HepG2 (cell line): Measurements from ENCODE around the gene ASAP2. TPM values are rescaled to one million over a fixed set of nuclear protein-coding genes. Genes with fewer than 3 reads are reported as not detected.

Experiments used
- GATAD1 ChIP-seq: IDR thresholded peaks from 2 replicates; pipeline ENCODE4 v1.6.1; 2016; ENCODE audit warnings: missing genetic modification reagents, missing compliant biosample characterization
- HNRNPLL ChIP-seq: fragments of 200-400 bp; formaldehyde crosslinking; IDR thresholded peaks from 2 replicates; pipeline ENCODE4 v1.6.1; 2017; ENCODE audit warnings: mild to moderate bottlenecking, low read depth, low read length; ENCODE audit not compliant: poor library complexity, severe bottlenecking
- KLF16 ChIP-seq, 2 experiments: sonication (generic) in 1 of 2; formaldehyde crosslinking in 1 of 2; IDR thresholded peaks; 2 replicates each; pipeline versions ENCODE4 v1.6.1 to v1.8.0; 2016 to 2023; ENCODE audit warnings: missing genetic modification reagents in 2 of 2, missing compliant biosample characterization in 1 of 2
- RBM39 ChIP-seq: fragments of 200-400 bp; formaldehyde crosslinking; IDR thresholded peaks from one replicate; pipeline ENCODE4 v1.6.1; 2018; ENCODE audit warnings: antibody characterized with exemption, mild to moderate bottlenecking, low read depth, low read length; ENCODE audit not compliant: poor library complexity, severe bottlenecking
- ZMYM3 ChIP-seq: sonication (generic); formaldehyde crosslinking; IDR thresholded peaks from 2 replicates; pipeline ENCODE4 v1.5.1; 2020; ENCODE audit warnings: mild to moderate bottlenecking, missing genetic modification reagents
- ZNF768 ChIP-seq: sonication (generic); formaldehyde crosslinking; IDR thresholded peaks from 2 replicates; pipeline ENCODE4 v1.4.0; 2020; ENCODE audit warnings: missing genetic modification reagents
- polyA plus RNA-seq, 8 experiments: library from polyadenylated mRNA; depleted of rRNA in 3 of 8; stranded (reverse) in 7 of 8; unstranded in 1 of 8; fragments of >200 nt; fragmentation: Illumina TruSeq in 4 of 8; extraction: Trizol in 4 of 8; gene quantifications; 2 replicates each; pipeline versions ENCODE4 v1.2.1 to v1.2.3, GENCODE V29; 2011 to 2016; ENCODE audit warnings: low read depth in 4 of 8, missing spikeins in 1 of 8, mixed read lengths in 1 of 8; ENCODE audit not compliant: insufficient read depth in 1 of 8
- total RNA-seq, 5 experiments: library from RNA; depleted of rRNA; stranded (reverse); fragments of >200 nt; fragmentation: Illumina TruSeq; extraction: Trizol; gene quantifications; 2 replicates each; pipeline ENCODE4 v1.2.3, GENCODE V29; 2016; ENCODE audit warnings: low read depth in 1 of 5
- TF ChIP-seq, protein P1 (sequence below): sonication (generic); formaldehyde crosslinking; IDR thresholded peaks from 2 replicates; pipeline ENCODE4 v1.4.0; 2020; ENCODE audit warnings: missing genetic modification reagents
- TF ChIP-seq, protein P2 (sequence below): sonication (generic); formaldehyde crosslinking; IDR thresholded peaks from 2 replicates; pipeline ENCODE4 v1.4.0; 2020; ENCODE audit warnings: missing genetic modification reagents, borderline replicate concordance
- TF ChIP-seq, protein P3 (sequence below): sonication (generic); formaldehyde crosslinking; IDR thresholded peaks from 2 replicates; pipeline ENCODE4 v1.5.0; 2020; ENCODE audit warnings: mild to moderate bottlenecking, missing genetic modification reagents, borderline replicate concordance
- TF ChIP-seq, protein P4 (sequence below): IDR thresholded peaks from 2 replicates; pipeline ENCODE4 v1.6.1; 2012; ENCODE audit warnings: low read length, improper control_type of control experiment
- TF ChIP-seq, protein P5 (sequence below): sonication (generic); formaldehyde crosslinking; conservative IDR thresholded peaks from 2 replicates; pipeline ENCODE4 v1.8.0; 2022; ENCODE audit warnings: low read depth, missing genetic modification reagents

The ASAP2 gene
- total and polyA plus RNA-seq, 2 of the 13 experiments (the other 11 are each of a cell fraction or from before 2014, with no cell fraction given), result 7.3 to 22.3 TPM

DNA sequence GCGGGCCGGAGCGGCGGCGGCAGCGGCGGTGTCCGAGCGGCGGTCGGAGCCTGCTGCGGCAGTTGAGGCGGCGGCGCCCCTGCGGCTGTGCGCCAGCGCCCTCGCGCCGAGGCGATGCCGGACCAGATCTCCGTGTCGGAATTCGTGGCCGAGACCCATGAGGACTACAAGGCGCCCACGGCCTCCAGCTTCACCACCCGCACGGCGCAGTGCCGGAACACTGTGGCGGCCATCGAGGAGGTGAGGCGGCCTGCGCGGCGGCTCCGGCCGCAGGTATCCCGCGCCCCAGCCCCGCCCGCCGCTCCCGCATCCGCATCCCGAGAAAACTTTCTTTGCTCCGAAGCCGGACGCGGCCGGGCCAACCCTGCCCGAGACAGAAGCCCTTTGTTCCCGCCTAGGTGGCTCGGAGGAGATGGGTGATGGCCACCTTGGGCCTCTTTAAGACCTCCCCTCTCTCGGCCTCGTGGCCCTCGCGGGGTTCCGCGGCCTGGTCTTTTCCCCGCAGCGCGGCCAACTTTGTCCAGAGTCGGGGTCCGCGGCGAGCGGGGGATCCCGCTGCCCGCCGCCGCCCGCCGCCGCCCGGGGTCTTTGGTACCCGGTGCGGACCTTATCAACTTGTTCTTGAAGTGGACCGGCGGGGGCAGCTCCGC is 504 bp downstream of the ASAP2 start (continued):
- TF ChIP-seq, protein P1, sequence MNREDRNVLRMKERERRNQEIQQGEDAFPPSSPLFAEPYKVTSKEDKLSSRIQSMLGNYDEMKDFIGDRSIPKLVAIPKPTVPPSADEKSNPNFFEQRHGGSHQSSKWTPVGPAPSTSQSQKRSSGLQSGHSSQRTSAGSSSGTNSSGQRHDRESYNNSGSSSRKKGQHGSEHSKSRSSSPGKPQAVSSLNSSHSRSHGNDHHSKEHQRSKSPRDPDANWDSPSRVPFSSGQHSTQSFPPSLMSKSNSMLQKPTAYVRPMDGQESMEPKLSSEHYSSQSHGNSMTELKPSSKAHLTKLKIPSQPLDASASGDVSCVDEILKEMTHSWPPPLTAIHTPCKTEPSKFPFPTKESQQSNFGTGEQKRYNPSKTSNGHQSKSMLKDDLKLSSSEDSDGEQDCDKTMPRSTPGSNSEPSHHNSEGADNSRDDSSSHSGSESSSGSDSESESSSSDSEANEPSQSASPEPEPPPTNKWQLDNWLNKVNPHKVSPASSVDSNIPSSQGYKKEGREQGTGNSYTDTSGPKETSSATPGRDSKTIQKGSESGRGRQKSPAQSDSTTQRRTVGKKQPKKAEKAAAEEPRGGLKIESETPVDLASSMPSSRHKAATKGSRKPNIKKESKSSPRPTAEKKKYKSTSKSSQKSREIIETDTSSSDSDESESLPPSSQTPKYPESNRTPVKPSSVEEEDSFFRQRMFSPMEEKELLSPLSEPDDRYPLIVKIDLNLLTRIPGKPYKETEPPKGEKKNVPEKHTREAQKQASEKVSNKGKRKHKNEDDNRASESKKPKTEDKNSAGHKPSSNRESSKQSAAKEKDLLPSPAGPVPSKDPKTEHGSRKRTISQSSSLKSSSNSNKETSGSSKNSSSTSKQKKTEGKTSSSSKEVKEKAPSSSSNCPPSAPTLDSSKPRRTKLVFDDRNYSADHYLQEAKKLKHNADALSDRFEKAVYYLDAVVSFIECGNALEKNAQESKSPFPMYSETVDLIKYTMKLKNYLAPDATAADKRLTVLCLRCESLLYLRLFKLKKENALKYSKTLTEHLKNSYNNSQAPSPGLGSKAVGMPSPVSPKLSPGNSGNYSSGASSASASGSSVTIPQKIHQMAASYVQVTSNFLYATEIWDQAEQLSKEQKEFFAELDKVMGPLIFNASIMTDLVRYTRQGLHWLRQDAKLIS (CRISPR knock-in tag), result 0 out of 2 replicates have a peak, but pooled peaks have one; percentile 4
- TF ChIP-seq, protein P2, sequence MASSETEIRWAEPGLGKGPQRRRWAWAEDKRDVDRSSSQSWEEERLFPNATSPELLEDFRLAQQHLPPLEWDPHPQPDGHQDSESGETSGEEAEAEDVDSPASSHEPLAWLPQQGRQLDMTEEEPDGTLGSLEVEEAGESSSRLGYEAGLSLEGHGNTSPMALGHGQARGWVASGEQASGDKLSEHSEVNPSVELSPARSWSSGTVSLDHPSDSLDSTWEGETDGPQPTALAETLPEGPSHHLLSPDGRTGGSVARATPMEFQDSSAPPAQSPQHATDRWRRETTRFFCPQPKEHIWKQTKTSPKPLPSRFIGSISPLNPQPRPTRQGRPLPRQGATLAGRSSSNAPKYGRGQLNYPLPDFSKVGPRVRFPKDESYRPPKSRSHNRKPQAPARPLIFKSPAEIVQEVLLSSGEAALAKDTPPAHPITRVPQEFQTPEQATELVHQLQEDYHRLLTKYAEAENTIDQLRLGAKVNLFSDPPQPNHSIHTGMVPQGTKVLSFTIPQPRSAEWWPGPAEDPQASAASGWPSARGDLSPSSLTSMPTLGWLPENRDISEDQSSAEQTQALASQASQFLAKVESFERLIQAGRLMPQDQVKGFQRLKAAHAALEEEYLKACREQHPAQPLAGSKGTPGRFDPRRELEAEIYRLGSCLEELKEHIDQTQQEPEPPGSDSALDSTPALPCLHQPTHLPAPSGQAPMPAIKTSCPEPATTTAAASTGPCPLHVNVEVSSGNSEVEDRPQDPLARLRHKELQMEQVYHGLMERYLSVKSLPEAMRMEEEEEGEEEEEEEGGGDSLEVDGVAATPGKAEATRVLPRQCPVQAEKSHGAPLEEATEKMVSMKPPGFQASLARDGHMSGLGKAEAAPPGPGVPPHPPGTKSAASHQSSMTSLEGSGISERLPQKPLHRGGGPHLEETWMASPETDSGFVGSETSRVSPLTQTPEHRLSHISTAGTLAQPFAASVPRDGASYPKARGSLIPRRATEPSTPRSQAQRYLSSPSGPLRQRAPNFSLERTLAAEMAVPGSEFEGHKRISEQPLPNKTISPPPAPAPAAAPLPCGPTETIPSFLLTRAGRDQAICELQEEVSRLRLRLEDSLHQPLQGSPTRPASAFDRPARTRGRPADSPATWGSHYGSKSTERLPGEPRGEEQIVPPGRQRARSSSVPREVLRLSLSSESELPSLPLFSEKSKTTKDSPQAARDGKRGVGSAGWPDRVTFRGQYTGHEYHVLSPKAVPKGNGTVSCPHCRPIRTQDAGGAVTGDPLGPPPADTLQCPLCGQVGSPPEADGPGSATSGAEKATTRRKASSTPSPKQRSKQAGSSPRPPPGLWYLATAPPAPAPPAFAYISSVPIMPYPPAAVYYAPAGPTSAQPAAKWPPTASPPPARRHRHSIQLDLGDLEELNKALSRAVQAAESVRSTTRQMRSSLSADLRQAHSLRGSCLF, result no peak
- no peak for TF ChIP-seq RBM39
- no peak for TF ChIP-seq GATAD1 (CRISPR knock-in tag)
- TF ChIP-seq, protein P3, sequence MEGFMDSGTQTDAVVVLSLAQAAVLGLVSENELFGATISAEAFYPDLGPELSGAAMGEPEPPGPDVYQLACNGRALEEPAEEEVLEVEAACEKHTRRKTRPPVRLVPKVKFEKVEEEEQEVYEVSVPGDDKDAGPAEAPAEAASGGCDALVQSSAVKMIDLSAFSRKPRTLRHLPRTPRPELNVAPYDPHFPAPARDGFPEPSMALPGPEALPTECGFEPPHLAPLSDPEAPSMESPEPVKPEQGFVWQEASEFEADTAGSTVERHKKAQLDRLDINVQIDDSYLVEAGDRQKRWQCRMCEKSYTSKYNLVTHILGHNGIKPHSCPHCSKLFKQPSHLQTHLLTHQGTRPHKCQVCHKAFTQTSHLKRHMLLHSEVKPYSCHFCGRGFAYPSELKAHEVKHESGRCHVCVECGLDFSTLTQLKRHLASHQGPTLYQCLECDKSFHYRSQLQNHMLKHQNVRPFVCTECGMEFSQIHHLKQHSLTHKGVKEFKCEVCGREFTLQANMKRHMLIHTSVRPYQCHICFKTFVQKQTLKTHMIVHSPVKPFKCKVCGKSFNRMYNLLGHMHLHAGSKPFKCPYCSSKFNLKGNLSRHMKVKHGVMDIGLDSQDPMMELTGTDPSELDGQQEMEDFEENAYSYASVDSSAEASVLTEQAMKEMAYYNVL (CRISPR knock-in tag), result 0 out of 2 replicates have a peak, but pooled peaks have one; percentile 18
- TF ChIP-seq, protein P4, sequence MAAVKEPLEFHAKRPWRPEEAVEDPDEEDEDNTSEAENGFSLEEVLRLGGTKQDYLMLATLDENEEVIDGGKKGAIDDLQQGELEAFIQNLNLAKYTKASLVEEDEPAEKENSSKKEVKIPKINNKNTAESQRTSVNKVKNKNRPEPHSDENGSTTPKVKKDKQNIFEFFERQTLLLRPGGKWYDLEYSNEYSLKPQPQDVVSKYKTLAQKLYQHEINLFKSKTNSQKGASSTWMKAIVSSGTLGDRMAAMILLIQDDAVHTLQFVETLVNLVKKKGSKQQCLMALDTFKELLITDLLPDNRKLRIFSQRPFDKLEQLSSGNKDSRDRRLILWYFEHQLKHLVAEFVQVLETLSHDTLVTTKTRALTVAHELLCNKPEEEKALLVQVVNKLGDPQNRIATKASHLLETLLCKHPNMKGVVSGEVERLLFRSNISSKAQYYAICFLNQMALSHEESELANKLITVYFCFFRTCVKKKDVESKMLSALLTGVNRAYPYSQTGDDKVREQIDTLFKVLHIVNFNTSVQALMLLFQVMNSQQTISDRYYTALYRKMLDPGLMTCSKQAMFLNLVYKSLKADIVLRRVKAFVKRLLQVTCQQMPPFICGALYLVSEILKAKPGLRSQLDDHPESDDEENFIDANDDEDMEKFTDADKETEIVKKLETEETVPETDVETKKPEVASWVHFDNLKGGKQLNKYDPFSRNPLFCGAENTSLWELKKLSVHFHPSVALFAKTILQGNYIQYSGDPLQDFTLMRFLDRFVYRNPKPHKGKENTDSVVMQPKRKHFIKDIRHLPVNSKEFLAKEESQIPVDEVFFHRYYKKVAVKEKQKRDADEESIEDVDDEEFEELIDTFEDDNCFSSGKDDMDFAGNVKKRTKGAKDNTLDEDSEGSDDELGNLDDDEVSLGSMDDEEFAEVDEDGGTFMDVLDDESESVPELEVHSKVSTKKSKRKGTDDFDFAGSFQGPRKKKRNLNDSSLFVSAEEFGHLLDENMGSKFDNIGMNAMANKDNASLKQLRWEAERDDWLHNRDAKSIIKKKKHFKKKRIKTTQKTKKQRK, result no peak
- TF ChIP-seq ZMYM3 (CRISPR knock-in tag), result no peak
- TF ChIP-seq KLF16 (CRISPR knock-in tag; IDR thresholded peaks at IDR 0.05), result 0 out of 4 replicates have a peak, but pooled peaks of 1 of the 2 experiments have one; percentile 13
- TF ChIP-seq, protein P5, sequence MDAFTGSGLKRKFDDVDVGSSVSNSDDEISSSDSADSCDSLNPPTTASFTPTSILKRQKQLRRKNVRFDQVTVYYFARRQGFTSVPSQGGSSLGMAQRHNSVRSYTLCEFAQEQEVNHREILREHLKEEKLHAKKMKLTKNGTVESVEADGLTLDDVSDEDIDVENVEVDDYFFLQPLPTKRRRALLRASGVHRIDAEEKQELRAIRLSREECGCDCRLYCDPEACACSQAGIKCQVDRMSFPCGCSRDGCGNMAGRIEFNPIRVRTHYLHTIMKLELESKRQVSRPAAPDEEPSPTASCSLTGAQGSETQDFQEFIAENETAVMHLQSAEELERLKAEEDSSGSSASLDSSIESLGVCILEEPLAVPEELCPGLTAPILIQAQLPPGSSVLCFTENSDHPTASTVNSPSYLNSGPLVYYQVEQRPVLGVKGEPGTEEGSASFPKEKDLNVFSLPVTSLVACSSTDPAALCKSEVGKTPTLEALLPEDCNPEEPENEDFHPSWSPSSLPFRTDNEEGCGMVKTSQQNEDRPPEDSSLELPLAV, result 0 out of 2 replicates have a peak, but pooled peaks have one; percentile 30
- peak; percentile 66 for TF ChIP-seq HNRNPLL
- TF ChIP-seq ZNF768 (CRISPR knock-in tag), result peak; percentile 30; the same call in 1 of the 2 replicates
